Measurements from ENCODE around the gene FURIN.
A peak's percentile ranks its signal among the peaks of the same experiment; 100 is the strongest.
"Not testable (repeated sequence)": the region's sequence is repeated elsewhere in the genome, so short reads cannot be mapped to it uniquely, and the experiment has no call there.

FURIN gene

GRCh38 chr15:90871139-90871715 lies 2.8 kb downstream of the FURIN start:
- ATAC-seq: peak; percentile 8
- Mint-ChIP-seq H3K36me3 (peaks cover 63% of the 10 kb centered on the region), H3K9me3 (no peaks in the 10 kb centered on the region), H3K4me1 (peaks cover 46% of the 10 kb centered on the region), H3K27ac (peak overlapping the region; percentile 95), H3K4me3 (peak overlapping the region; percentile 87)
- peak in 1 of 2 donors; percentile 77 for DNase-seq (ENCODE audit: low spot score in 2 of 2)

DNA sequence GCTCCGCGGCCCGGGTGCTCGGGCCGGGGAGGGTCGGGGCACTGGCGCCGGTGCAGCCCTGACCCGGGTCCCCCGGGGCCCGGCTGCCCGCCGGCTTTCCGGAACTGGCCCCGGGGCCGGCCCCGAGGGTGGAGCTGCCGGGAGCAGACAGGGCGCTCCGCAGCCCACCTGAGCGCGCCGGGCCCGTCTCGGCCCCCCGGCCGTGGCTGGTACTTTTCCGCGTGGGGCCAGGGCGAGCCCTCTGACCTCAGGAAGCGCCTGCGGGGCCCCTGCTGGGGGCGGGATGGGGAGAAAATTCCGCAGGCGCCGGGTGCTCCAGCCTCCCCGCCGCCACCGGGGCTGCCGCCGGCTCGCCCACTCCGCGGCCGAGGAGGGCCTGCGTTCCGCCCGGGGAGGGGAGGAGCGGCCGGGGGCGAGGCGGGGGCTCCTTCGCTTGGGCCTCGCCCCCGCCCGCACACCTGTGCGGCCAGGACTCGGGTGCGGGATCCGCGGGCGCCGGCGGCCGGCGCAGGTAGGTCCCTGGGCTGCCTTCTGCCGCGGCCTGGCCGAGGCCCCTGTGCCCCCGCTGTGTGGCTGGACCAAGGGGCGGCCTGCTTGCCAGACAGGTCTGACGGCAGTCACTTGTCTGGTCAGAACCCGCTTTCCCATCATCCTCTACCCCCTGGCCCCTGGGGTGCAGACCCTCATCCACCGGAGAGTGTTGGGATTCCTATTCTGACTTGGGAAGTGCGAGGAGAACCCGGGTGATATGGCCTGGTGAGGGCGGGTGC lies 3.5 kb downstream of the FURIN start:
- DNase-seq (ENCODE audit: low spot score in 2 of 2) (no peak), ATAC-seq (peak; percentile 27)
- Mint-ChIP-seq H3K36me3 (peaks cover 70% of the 10 kb centered on the region), H3K4me3 (peak overlapping the region; percentile 87), H3K4me1 (peaks cover 47% of the 10 kb centered on the region), H3K27ac (peak overlapping the region; percentile 92), H3K9me3 (no peaks in the 10 kb centered on the region)

- ATAC-seq (peak; percentile 75), DNase-seq (ENCODE audit: low spot score in 2 of 2) (peak in 1 of 2 donors; percentile 79)
- H3K9me3 Mint-ChIP-seq: no peaks in the 10 kb centered on the region
- H3K27ac Mint-ChIP-seq: peak overlapping the region; percentile 92
- peak overlapping the region; percentile 87 for H3K4me3 Mint-ChIP-seq
- H3K4me1 Mint-ChIP-seq: peaks cover 54% of the 10 kb centered on the region
- peaks cover 77% of the 10 kb centered on the region for H3K36me3 Mint-ChIP-seq
These were observed 4.2 kb downstream of the FURIN start for GRCh38 chr15:90872486-90873184.

- DNase-seq (ENCODE audit: low spot score in 2 of 2): no peak
- Mint-ChIP-seq H3K4me1 (peaks cover 46% of the 10 kb centered on the region), H3K9me3 (no peaks in the 10 kb centered on the region), H3K27ac (peak overlapping the region; percentile 92), H3K36me3 (peaks cover 83% of the 10 kb centered on the region), H3K4me3 (peak overlapping the region; percentile 87)
- no peak for ATAC-seq
These were observed 5.2 kb downstream of the FURIN start for GRCh38 chr15:90873488-90873997.

- H3K27ac Mint-ChIP-seq: peak overlapping the region; percentile 92
- peak overlapping the region; percentile 87 for H3K4me3 Mint-ChIP-seq
- ATAC-seq (no peak), DNase-seq (ENCODE audit: low spot score in 2 of 2) (no peak)
- H3K9me3 Mint-ChIP-seq: no peaks in the 10 kb centered on the region
- H3K36me3 Mint-ChIP-seq: peaks cover 87% of the 10 kb centered on the region
- peaks cover 40% of the 10 kb centered on the region for H3K4me1 Mint-ChIP-seq
These were observed 5.7 kb downstream of the FURIN start for GRCh38 chr15:90873998-90874605.

- ATAC-seq; DNase-seq (ENCODE audit: low spot score in 2 of 2); H3K9me3 Mint-ChIP-seq: not testable (repeated sequence)
- Mint-ChIP-seq H3K36me3 (peaks cover 95% of the 10 kb centered on the region), H3K4me1 (peaks cover 38% of the 10 kb centered on the region), H3K27ac (peak overlapping the region; percentile 93), H3K4me3 (peak overlapping the region; percentile 87)
These were observed 6.6 kb downstream of the FURIN start for GRCh38 chr15:90874986-90875385.

GRCh38 chr15:90875549-90875981 lies 7.2 kb downstream of the FURIN start:
- DNase-seq (ENCODE audit: low spot score in 2 of 2) (no peak), ATAC-seq (no peak)
- H3K36me3 Mint-ChIP-seq: peaks cover 95% of the 10 kb centered on the region
- H3K4me1 Mint-ChIP-seq: peaks cover 36% of the 10 kb centered on the region
- peak overlapping the region; percentile 87 for H3K4me3 Mint-ChIP-seq
- no peaks in the 10 kb centered on the region for H3K9me3 Mint-ChIP-seq
- peak overlapping the region; percentile 93 for H3K27ac Mint-ChIP-seq

DNA sequence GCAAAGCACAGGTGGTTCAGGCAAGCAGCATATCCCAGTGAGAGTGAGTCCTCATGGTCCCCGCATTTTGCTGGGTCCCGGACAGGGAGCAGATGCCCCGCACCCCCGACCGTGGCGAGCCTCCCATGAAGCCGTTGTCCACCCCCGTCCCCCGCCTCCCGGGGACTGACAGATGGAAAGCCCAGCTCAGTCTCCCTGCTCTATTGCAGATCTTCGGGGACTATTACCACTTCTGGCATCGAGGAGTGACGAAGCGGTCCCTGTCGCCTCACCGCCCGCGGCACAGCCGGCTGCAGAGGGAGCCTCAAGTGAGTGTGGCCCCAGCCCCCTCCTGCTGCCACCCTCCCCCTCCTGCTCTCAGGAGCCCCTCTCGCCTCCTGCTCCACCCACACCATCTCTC lies 7.7 kb downstream of the FURIN start:
- peak overlapping the region; percentile 87 for H3K4me3 Mint-ChIP-seq
- H3K9me3 Mint-ChIP-seq: no peaks in the 10 kb centered on the region
- DNase-seq (ENCODE audit: low spot score in 2 of 2) (no peak), ATAC-seq (no peak)
- peaks cover 37% of the 10 kb centered on the region for H3K4me1 Mint-ChIP-seq
- H3K36me3 Mint-ChIP-seq: peaks cover 95% of the 10 kb centered on the region
- H3K27ac Mint-ChIP-seq: peak overlapping the region; percentile 93

GRCh38 chr15:90876512-90877170 lies 8.3 kb downstream of the FURIN start:
- peak overlapping the region; percentile 87 for H3K4me3 Mint-ChIP-seq
- H3K36me3 Mint-ChIP-seq: peaks cover 99% of the 10 kb centered on the region
- peaks cover 43% of the 10 kb centered on the region for H3K4me1 Mint-ChIP-seq
- ATAC-seq (no peak), DNase-seq (ENCODE audit: low spot score in 2 of 2) (no peak)
- H3K9me3 Mint-ChIP-seq: no peaks in the 10 kb centered on the region
- H3K27ac Mint-ChIP-seq: peak overlapping the region; percentile 93

DNA sequence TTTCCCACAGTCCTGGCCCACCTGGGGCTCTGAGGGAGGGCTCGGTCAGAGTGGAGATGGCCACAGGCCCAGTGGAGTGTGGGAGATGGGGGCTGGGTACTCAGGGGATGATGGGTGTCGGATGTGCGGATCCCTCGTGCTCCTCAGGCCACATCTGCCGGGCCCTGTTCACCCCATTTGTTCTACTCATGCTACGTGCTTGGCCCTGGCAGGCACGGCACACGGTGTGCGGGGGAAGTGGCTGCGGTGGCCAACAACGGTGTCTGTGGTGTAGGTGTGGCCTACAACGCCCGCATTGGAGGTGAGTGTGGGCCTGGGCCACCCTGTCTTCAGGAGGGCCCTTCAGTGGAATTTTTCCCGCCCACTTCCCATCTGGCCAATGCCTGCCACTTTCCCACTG lies 8.9 kb downstream of the FURIN start:
- ATAC-seq: no peak
- H3K27ac Mint-ChIP-seq: peak overlapping the region; percentile 93
- peak overlapping the region; percentile 87 for H3K4me3 Mint-ChIP-seq
- peaks cover 100% of the 10 kb centered on the region for H3K36me3 Mint-ChIP-seq
- H3K4me1 Mint-ChIP-seq: peaks cover 46% of the 10 kb centered on the region
- H3K9me3 Mint-ChIP-seq: no peaks in the 10 kb centered on the region
- DNase-seq (ENCODE audit: low spot score in 2 of 2): no peak

- H3K36me3 Mint-ChIP-seq: peaks cover 100% of the 10 kb centered on the region
- H3K4me1 Mint-ChIP-seq: peaks cover 50% of the 10 kb centered on the region
- H3K4me3 Mint-ChIP-seq: peak overlapping the region; percentile 87
- H3K27ac Mint-ChIP-seq: peak overlapping the region; percentile 93
- no peak for DNase-seq (ENCODE audit: low spot score in 2 of 2)
- ATAC-seq: no peak
- H3K9me3 Mint-ChIP-seq: no peaks in the 10 kb centered on the region
These were observed 9.6 kb downstream of the FURIN start for GRCh38 chr15:90877996-90878395.

DNA sequence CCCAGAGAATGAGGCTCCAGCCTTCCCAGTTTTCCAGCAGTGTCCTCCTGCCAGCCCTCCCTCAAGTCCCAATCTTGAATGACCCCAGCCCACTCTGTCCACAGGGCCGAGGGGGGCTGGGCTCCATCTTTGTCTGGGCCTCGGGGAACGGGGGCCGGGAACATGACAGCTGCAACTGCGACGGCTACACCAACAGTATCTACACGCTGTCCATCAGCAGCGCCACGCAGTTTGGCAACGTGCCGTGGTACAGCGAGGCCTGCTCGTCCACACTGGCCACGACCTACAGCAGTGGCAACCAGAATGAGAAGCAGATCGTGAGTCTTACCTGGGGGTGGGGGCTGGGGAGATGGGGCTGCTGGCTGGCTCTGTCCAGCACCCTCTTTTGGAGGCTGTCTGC lies 10.3 kb downstream of the FURIN start:
- no peak for ATAC-seq
- Mint-ChIP-seq H3K36me3 (peaks cover 100% of the 10 kb centered on the region), H3K27ac (peak overlapping the region; percentile 93), H3K4me1 (peaks cover 56% of the 10 kb centered on the region), H3K4me3 (no peak overlapping the region), H3K9me3 (no peaks in the 10 kb centered on the region)
- DNase-seq (ENCODE audit: low spot score in 2 of 2): no peak

DNA sequence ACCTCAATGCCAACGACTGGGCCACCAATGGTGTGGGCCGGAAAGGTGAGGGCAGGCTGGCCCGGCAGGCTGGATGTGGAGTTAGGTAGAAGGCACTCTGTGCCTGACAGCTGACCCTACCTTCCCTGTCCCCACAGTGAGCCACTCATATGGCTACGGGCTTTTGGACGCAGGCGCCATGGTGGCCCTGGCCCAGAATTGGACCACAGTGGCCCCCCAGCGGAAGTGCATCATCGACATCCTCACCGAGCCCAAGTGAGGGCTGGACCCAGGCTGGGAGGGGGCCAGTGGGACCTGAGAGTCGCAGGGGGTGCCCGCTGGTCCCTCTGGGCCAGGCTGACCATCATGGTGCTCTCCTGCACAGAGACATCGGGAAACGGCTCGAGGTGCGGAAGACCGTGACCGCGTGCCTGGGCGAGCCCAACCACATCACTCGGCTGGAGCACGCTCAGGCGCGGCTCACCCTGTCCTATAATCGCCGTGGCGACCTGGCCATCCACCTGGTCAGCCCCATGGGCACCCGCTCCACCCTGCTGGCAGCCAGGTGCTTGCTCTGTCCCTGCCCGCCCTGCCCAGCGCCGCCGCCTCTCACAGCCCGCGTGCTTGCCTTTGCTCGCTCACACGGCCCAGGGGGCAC lies 11.5 kb downstream of the FURIN start:
- DNase-seq (ENCODE audit: low spot score in 2 of 2) (no peak), ATAC-seq (no peak)
- H3K4me1 Mint-ChIP-seq: peaks cover 59% of the 10 kb centered on the region
- H3K4me3 Mint-ChIP-seq: no peak overlapping the region
- peaks cover 99% of the 10 kb centered on the region for H3K36me3 Mint-ChIP-seq
- H3K9me3 Mint-ChIP-seq: no peaks in the 10 kb centered on the region
- H3K27ac Mint-ChIP-seq: peak overlapping the region; percentile 12

DNA sequence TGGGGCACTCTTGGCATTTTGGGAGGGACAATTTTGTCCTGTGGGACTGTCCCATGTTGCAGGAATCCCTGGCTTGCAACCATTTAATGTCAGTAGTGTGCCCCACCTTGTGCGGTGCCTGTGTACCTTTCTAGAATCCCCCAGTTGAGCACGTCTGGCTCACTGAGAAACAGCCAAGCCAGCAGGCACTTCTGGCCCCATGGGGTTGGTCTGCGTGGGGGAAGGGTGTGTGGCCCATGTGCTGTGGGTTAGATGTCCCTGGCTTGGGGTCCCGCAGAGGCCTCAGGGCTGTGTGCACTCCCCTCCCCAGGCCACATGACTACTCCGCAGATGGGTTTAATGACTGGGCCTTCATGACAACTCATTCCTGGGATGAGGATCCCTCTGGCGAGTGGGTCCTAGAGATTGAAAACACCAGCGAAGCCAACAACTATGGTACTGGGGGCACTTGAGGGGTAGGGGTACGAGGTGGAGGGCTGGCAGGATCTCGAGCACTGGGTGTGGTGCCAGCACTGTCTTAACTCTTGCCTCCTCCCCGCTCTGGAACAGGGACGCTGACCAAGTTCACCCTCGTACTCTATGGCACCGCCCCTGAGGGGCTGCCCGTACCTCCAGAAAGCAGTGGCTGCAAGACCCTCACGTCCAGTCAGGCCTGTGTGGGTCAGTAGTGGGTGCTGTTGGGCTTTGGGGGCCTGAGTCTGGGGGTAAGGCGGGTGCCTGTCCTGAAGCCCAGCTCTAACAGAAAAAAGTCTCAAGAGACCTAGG lies 12.2 kb downstream of the FURIN start:
- ATAC-seq (no peak), DNase-seq (ENCODE audit: low spot score in 2 of 2) (no peak)
- H3K36me3 Mint-ChIP-seq: peaks cover 99% of the 10 kb centered on the region
- no peaks in the 10 kb centered on the region for H3K9me3 Mint-ChIP-seq
- peaks cover 63% of the 10 kb centered on the region for H3K4me1 Mint-ChIP-seq
- H3K27ac Mint-ChIP-seq: no peak overlapping the region
- H3K4me3 Mint-ChIP-seq: no peak overlapping the region

Measured in stimulated activated effector memory CD8-positive, alpha-beta T cell treated with anti-CD3 and anti-CD28 coated beads, Interleukin-12 subunit alpha, Interleukin-12 subunit beta, amount 100 ng/mL, for 72 hours (primary cell).